SU-DHL-6 (cell line): ENCODE data around the gene MRPL4.

Source experiments
- EZH2phosphoT487 ChIP-seq: fragments of 200-600 bp; sonication (generic), shearing (Covaris generic); conservative IDR thresholded peaks from 2 replicates; pipeline ENCODE4 v1.6.1; 2018; ENCODE audit warnings: mild to moderate bottlenecking, antibody characterized with exemption, low read length, moderate library complexity, mixed read lengths
- TF ChIP-seq, protein P1 (sequence below): fragments of 200-600 bp; sonication (generic); IDR thresholded peaks from one replicate; pipeline ENCODE4 v1.5.1; 2017; ENCODE audit warnings: antibody characterized with exemption, mild to moderate bottlenecking, low read length, moderate library complexity; ENCODE audit not compliant: insufficient read depth, poor library complexity, severe bottlenecking

DNA sequence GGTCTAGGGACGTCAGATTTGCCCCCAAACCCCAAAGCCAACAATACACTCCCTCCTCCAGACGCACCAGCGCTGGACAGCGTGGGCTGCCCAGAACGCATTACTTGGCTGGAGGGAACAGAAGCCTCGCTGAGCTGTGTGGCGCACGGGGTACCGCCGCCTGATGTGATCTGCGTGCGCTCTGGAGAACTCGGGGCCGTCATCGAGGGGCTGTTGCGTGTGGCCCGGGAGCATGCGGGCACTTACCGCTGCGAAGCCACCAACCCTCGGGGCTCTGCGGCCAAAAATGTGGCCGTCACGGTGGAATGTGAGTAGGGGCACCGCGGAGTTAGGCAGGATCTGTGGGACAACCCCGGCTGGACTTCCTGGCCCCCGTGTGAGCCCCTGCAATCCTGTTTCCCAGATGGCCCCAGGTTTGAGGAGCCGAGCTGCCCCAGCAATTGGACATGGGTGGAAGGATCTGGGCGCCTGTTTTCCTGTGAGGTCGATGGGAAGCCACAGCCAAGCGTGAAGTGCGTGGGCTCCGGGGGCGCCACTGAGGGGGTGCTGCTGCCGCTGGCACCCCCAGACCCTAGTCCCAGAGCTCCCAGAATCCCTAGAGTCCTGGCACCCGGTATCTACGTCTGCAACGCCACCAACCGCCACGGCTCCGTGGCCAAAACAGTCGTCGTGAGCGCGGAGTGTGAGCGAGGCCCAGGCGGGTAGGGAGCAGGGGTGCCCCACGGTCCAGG is 41.8 kb downstream of the MRPL4 start:
- TF ChIP-seq, protein P1, sequence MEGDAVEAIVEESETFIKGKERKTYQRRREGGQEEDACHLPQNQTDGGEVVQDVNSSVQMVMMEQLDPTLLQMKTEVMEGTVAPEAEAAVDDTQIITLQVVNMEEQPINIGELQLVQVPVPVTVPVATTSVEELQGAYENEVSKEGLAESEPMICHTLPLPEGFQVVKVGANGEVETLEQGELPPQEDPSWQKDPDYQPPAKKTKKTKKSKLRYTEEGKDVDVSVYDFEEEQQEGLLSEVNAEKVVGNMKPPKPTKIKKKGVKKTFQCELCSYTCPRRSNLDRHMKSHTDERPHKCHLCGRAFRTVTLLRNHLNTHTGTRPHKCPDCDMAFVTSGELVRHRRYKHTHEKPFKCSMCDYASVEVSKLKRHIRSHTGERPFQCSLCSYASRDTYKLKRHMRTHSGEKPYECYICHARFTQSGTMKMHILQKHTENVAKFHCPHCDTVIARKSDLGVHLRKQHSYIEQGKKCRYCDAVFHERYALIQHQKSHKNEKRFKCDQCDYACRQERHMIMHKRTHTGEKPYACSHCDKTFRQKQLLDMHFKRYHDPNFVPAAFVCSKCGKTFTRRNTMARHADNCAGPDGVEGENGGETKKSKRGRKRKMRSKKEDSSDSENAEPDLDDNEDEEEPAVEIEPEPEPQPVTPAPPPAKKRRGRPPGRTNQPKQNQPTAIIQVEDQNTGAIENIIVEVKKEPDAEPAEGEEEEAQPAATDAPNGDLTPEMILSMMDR, result no peak
- TF ChIP-seq EZH2phosphoT487, result no peak
